K562 (cell line): ENCODE measurements around the gene CFAP90. TPM values are rescaled to one million over a fixed set of nuclear protein-coding genes. Genes with fewer than 3 reads are reported as not detected.

Experiments used
- ATAC-seq: fragments of 200-7000 bp; cut with Tn5 transposase; 3 replicates; pipeline ENCODE4 v1.9.1; 2020; ENCODE audit warnings: moderate library complexity
- BruUV-seq: library from RNA; stranded (reverse); fragments of 400-500 nt; replicated peaks from 2 replicates; lab custom pipeline; 2021; lab: Mats Ljungman, UMichigan
- CTCF ChIA-PET: fragments of 300-600 bp; formaldehyde crosslinking; extraction: SDS; loops from one replicate; lab custom pipeline; 2021; ENCODE audit warnings: low intra/inter-chr PET ratio; lab: Yijun Ruan, JAX
- POLR2A ChIA-PET: fragments of 300-600, 350-650 bp; sonication (Branson Sonifier 250); formaldehyde crosslinking; extraction: SDS; loops from one replicate; lab custom pipeline; 2021; ENCODE audit warnings: antibody characterized with exemption, inconsistent platforms; lab: Yijun Ruan, JAX
- DNase-seq, 4 experiments: peaks; one replicate each; pipeline versions ENCODE4 v3.0.0 to v3.0.0-alpha.2; 2011 to 2018; ENCODE audit warnings: low spot score in 3 of 4, mixed read lengths in 3 of 4; ENCODE audit errors: extremely low read depth in 1 of 4
- FAIRE-seq: peaks from 2 replicates; lab custom pipeline; 2011; peaks lifted over from hg19 to GRCh38; lab: Jason Lieb, UNC
- H2AFZ ChIP-seq: 2 replicates; pipeline ENCODE4 v1.6.0; 2011; ENCODE audit warnings: low read depth, low read length, control low read depth, inconsistent platforms
- H3K27ac ChIP-seq: fragments of 200-600 bp; 3 replicates; pipeline ENCODE4 v1.8.0; 2011; ENCODE audit warnings: low read depth, mild to moderate bottlenecking, control low read depth, inconsistent platforms, low read length, moderate library complexity, mixed read lengths; ENCODE audit errors: extremely low read depth
- H3K27me3 ChIP-seq, 2 experiments: fragments of 300-600 bp in 1 of 2; 2 replicates in 1 of 2; 3 replicates in 1 of 2; pipeline versions ENCODE4 v1.6.0 to v1.8.0; 2011; ENCODE audit warnings: inconsistent platforms in 2 of 2, low read length in 2 of 2, mild to moderate bottlenecking in 1 of 2, mixed read lengths in 1 of 2, moderate library complexity in 1 of 2; ENCODE audit not compliant: control insufficient read depth in 2 of 2, insufficient read depth in 2 of 2
- H3K36me3 ChIP-seq: fragments of 300-600 bp; 3 replicates; pipeline ENCODE4 v1.8.0; 2011; ENCODE audit warnings: mild to moderate bottlenecking, low read length, inconsistent platforms; ENCODE audit not compliant: control insufficient read depth, insufficient read depth
- H3K4me1 ChIP-seq, 2 experiments: fragments of 200-600 bp in 1 of 2; replicated peaks in 1 of 2; 2 replicates in 1 of 2; 3 replicates in 1 of 2; pipeline versions ENCODE4 v1.5.1 to v1.8.0; 2011; ENCODE audit warnings: inconsistent platforms in 2 of 2, low read length in 2 of 2, mild to moderate bottlenecking in 1 of 2, mixed read lengths in 1 of 2, moderate library complexity in 1 of 2; ENCODE audit not compliant: control insufficient read depth in 2 of 2, insufficient read depth in 2 of 2
- H3K4me2 ChIP-seq: 2 replicates; pipeline ENCODE4 v1.6.1; 2011; ENCODE audit warnings: low read length, control low read depth, inconsistent platforms, mixed read lengths; ENCODE audit not compliant: insufficient read depth
- H3K4me3 ChIP-seq: fragments of 200-600 bp; sonication (generic), shearing (Covaris generic); 2 replicates; pipeline ENCODE4 v1.5.1; 2016; ENCODE audit warnings: control low read depth, inconsistent platforms
- H3K79me2 ChIP-seq: fragments of 200-600 bp; 3 replicates; pipeline ENCODE4 v1.8.0; 2011; ENCODE audit warnings: low read length, inconsistent platforms; ENCODE audit not compliant: control insufficient read depth, insufficient read depth
- H3K9ac ChIP-seq, 2 experiments: 2 replicates each; pipeline versions ENCODE4 v1.6.0 to v1.6.1; 2011; ENCODE audit warnings: low read depth in 2 of 2, low read length in 2 of 2, control low read depth in 1 of 2, inconsistent platforms in 1 of 2, mild to moderate bottlenecking in 1 of 2, mixed read lengths in 1 of 2; ENCODE audit not compliant: insufficient read depth in 1 of 2
- H3K9me1 ChIP-seq: one replicate; pipeline ENCODE4 v1.6.0; 2011; ENCODE audit warnings: inconsistent platforms, mild to moderate bottlenecking, low read length, moderate library complexity; ENCODE audit not compliant: control insufficient read depth, insufficient read depth
- H3K9me3 ChIP-seq: replicated peaks from 2 replicates; pipeline ENCODE4 v1.5.1; 2011; ENCODE audit warnings: low read depth, low read length, inconsistent platforms; ENCODE audit not compliant: control insufficient read depth, insufficient read depth
- H4K20me1 ChIP-seq: replicated peaks from 2 replicates; pipeline ENCODE4 v1.6.1; 2011; ENCODE audit warnings: low read length, inconsistent platforms, mixed read lengths; ENCODE audit not compliant: control insufficient read depth, insufficient read depth
- KDM4B ChIP-seq, 2 experiments: fragments of 450-650 bp in 1 of 2; sonication (generic) in 1 of 2; IDR thresholded peaks; 2 replicates each; pipeline ENCODE4 v1.6.1; 2016 to 2017; ENCODE audit warnings: borderline replicate concordance in 2 of 2, antibody characterized with exemption in 1 of 2, low read depth in 1 of 2, mild to moderate bottlenecking in 1 of 2
- KLF16 ChIP-seq: IDR thresholded peaks from 2 replicates; pipeline ENCODE4 v1.6.1; 2016; ENCODE audit warnings: antibody characterized with exemption
- MXI1 ChIP-seq: IDR thresholded peaks from 2 replicates; pipeline ENCODE4 v1.6.1; 2011; ENCODE audit warnings: low read depth, mild to moderate bottlenecking, improper control_type of control experiment, low read length
- NRF1 ChIP-seq, 2 experiments: fragments of 450-650 bp; IDR thresholded peaks in 1 of 2; conservative IDR thresholded peaks in 1 of 2; 2 replicates each; pipeline ENCODE4 v1.6.1; 2014; ENCODE audit warnings: mild to moderate bottlenecking in 2 of 2
- POLR2H ChIP-seq: IDR thresholded peaks from 2 replicates; pipeline ENCODE4 v1.6.1; 2016; ENCODE audit warnings: missing genetic modification characterization, low read depth, mild to moderate bottlenecking, control low read depth, missing compliant biosample characterization, moderate library complexity
- PPARD ChIP-seq: fragments of 250-450 bp; sonication (Bioruptor Pico); IDR thresholded peaks from 2 replicates; pipeline ENCODE4 v1.8.0; 2022; ENCODE audit warnings: inconsistent platforms, mild to moderate bottlenecking, moderate library complexity
- PRDM10 ChIP-seq: fragments of 450-650 bp; IDR thresholded peaks from 2 replicates; pipeline ENCODE4 v1.6.1; 2018; ENCODE audit not compliant: partially characterized antibody
- RUNX1 ChIP-seq: sonication (generic); IDR thresholded peaks from 2 replicates; pipeline ENCODE4 v1.6.1; 2016; ENCODE audit warnings: antibody characterized with exemption, low read depth
- SIRT6 ChIP-seq: IDR thresholded peaks from one replicate; pipeline ENCODE4 v1.6.1; 2012; ENCODE audit warnings: low read depth, mild to moderate bottlenecking, control low read depth, inconsistent platforms, low read length, moderate library complexity
- ZBTB33 ChIP-seq: sonication (generic); formaldehyde crosslinking; IDR thresholded peaks from 2 replicates; pipeline ENCODE4 v1.8.1; 2023; ENCODE audit warnings: mild to moderate bottlenecking, missing genetic modification reagents
- ZBTB8A ChIP-seq: fragments of 450-650 bp; IDR thresholded peaks from 2 replicates; pipeline ENCODE4 v1.6.1; 2018; ENCODE audit warnings: mild to moderate bottlenecking, moderate library complexity; ENCODE audit not compliant: partially characterized antibody
- ZNF3 ChIP-seq: fragments of 250-450 bp; sonication (Bioruptor Pico); IDR thresholded peaks from 2 replicates; pipeline ENCODE4 v1.5.0; 2021; ENCODE audit warnings: mild to moderate bottlenecking, moderate library complexity
- WGBS: fragments of 100-300 bp; shearing (Covaris generic); methylation state at CpG from one replicate; pipeline ENCODE4 v1.1.6; 2016; ENCODE audit warnings: low coverage, mixed read lengths; ENCODE audit not compliant: insufficient coverage; ENCODE audit errors: missing lambda C conversion rate; 5-methylcytosine and 5-hydroxymethylcytosine counted together
- in situ Hi-C: fragments of 300-500 bp; cut with MboI; formaldehyde crosslinking; loops from 4 replicates; pipeline ENCODE4 v1.15.0; 2018; ENCODE audit warnings: inconsistent platforms, mixed read lengths
- intact Hi-C: fragments of 100-400 bp; cut with micrococcal nuclease; formaldehyde crosslinking; loops from 2 replicates; pipeline ENCODE4 v1.14.2; 2022
- polyA plus RNA-seq, 8 experiments: library from polyadenylated mRNA; depleted of rRNA in 4 of 8; stranded (reverse) in 5 of 8; unstranded in 3 of 8; fragments of >200 nt; fragmentation: Nextera tagmentation in 2 of 8; fragmentation: Illumina TruSeq in 1 of 8; extraction: Ambion mirVana in 2 of 8; extraction: Trizol in 1 of 8; gene quantifications; 2 replicates each; pipeline versions ENCODE4 v1.2.1 to v1.2.3, GENCODE V29; 2011 to 2014; ENCODE audit warnings: inconsistent platforms in 1 of 8, missing spikeins in 1 of 8
- total RNA-seq, 7 experiments: library from RNA; depleted of rRNA in 6 of 7; stranded (reverse); fragments of >200 nt in 6 of 7; fragmentation: Illumina TruSeq in 2 of 7; extraction: Trizol in 2 of 7; gene quantifications; 2 replicates each; pipeline versions ENCODE4 v1.2.1 to v1.2.3, GENCODE V29; 2011 to 2021; ENCODE audit warnings: low replicate concordance in 1 of 7
- TF ChIP-seq, protein P1 (sequence below): fragments of 450-650 bp; IDR thresholded peaks from 2 replicates; pipeline ENCODE4 v1.6.1; 2016; ENCODE audit warnings: antibody characterized with exemption

The CFAP90 gene
- total and polyA plus RNA-seq, 9 of the 15 experiments (the other 6 are each of a cell fraction or from before 2014, with no cell fraction given), result not detected

- no peak overlapping the region for H3K4me2 ChIP-seq
- intact Hi-C loops, result no loop called here
- H2AFZ ChIP-seq, result no peak overlapping the region
- WGBS, result 4% methylated on average over 2 of the region's 2 CpGs
- ChIA-PET CTCF (no interaction called here), POLR2A (interaction anchor here (1.1 kb wide), 1 partner anchor 20 kb away, joined by 6 read pairs; the partner anchor contains the start of genes FASTKD3 and MTRR)
- no peak overlapping the region for H3K27ac ChIP-seq
- H3K4me1 ChIP-seq, result peaks cover 0 to 4% of the 10 kb centered on the region in 2 experiments; a peak in 1 of 5 replicates
- no peak overlapping the region for H3K9ac ChIP-seq
- TF ChIP-seq KLF16 (no peak), PRDM10 (no peak), POLR2H (no peak), ZBTB33 (CRISPR knock-in tag) (no peak), ZBTB8A (no peak), NRF1 (conservative IDR thresholded peaks at IDR 0.05 in 1 of 2, IDR thresholded peaks at IDR 0.05 in 1 of 2) (no peak), RUNX1 (no peak), MXI1 (no peak), PPARD (CRISPR knock-in tag) (no peak), KDM4B (IDR thresholded peaks at IDR 0.05; ENCODE audit: borderline replicate concordance in 2 of 2, low read depth in 1 of 2) (no peak), SIRT6 (no peak), ZNF3 (CRISPR knock-in tag) (no peak)
- TF ChIP-seq, protein P1, sequence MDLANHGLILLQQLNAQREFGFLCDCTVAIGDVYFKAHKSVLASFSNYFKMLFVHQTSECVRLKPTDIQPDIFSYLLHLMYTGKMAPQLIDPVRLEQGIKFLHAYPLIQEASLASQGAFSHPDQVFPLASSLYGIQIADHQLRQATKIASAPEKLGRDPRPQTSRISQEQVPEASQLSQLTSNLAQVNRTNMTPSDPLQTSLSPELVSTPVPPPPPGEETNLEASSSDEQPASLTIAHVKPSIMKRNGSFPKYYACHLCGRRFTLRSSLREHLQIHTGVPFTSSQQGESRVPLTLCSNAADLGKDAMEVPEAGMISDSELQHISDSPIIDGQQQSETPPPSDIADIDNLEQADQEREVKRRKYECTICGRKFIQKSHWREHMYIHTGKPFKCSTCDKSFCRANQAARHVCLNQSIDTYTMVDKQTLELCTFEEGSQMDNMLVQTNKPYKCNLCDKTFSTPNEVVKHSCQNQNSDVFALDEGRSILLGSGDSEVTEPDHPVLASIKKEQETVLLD, result no peak
- no peaks in the 10 kb centered on the region for H3K9me3 ChIP-seq
- H3K4me3 ChIP-seq, result no peak overlapping the region
- DNase-seq (no peak), FAIRE-seq (no peak), ATAC-seq (no peak)
- no peaks in the 10 kb centered on the region for H4K20me1 ChIP-seq
- H3K27me3 ChIP-seq, result peaks cover 14 to 30% of the 10 kb centered on the region in 2 experiments; a peak in 3 of 5 replicates
- H3K9me1 ChIP-seq, result no peaks in the 10 kb centered on the region
- BruUV-seq, result no TSS peak
- in situ Hi-C loops, result no loop called here
- H3K36me3 ChIP-seq, result no peaks in the 10 kb centered on the region
- H3K79me2 ChIP-seq, result no peaks in the 10 kb centered on the region
These were observed 2.6 kb downstream of the CFAP90 start for GRCh38 chr5:7848296-7848695.
